ENCODE measurements around the gene NUMA1.

NUMA1 gene

DNA sequence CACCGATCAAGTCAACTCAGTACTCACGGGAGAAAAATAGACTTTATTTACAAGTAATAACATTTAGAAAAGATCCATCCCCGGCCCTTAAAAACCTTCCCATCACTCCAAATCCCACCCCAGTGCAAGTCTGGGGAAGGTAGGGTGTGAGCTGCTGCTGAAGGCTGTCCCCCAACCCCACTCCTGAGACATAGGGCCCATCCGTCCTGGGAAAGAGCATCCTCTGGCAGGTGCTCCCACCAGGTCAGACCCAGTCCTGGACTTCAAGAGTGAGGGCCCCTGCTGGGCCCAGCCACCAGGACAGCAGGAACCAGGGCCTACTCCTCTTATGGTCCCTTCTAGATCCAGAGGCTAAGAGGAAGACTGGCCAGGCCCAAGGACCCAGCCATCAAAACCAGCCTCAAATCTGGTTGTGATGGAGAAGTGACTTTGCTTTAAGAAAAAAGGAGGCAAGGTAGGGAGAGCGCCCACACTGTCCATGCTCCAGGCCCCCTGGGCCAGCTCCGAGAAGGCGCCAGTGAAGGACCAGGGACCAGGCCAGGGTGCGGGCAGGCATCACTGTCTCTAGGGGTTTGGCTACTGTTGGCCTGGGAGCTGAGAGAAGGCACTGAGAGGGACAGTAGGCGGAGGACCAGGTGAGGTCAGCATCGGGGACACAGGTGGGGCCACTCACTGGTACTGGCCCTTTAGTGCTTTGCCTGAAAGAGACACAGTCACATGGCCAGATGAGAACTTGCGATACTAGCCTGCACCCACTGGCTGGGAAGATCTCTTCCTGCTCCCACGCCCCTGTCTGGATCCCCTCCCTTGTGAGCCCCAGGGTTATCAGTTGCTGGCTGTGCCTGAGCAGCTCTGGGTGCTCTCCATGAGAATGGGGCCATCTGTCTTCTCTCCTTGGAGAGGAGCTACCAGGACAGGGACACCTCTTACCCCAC, 77.2 kb downstream of the NUMA1 start:
- no peak for DNase-seq (ENCODE audit: extremely low read depth, low read depth)
- H3K4me3 ChIP-seq (replicated peaks; ENCODE audit: low read depth, low read length), result no peak overlapping the region
- no peak for TF ChIP-seq CTCF (IDR thresholded peaks at IDR 0.05; ENCODE audit: low read depth, low read length, missing control alignments)

GRCh38 chr11:72001834-72002591, 78.3 kb downstream of the NUMA1 start:
- TF ChIP-seq CTCF (IDR thresholded peaks at IDR 0.05; ENCODE audit: low read depth, low read length, missing control alignments), result no peak
- H3K4me3 ChIP-seq (replicated peaks; ENCODE audit: low read depth, low read length), result no peak overlapping the region
- no peak for DNase-seq (ENCODE audit: extremely low read depth, low read depth)

DNA sequence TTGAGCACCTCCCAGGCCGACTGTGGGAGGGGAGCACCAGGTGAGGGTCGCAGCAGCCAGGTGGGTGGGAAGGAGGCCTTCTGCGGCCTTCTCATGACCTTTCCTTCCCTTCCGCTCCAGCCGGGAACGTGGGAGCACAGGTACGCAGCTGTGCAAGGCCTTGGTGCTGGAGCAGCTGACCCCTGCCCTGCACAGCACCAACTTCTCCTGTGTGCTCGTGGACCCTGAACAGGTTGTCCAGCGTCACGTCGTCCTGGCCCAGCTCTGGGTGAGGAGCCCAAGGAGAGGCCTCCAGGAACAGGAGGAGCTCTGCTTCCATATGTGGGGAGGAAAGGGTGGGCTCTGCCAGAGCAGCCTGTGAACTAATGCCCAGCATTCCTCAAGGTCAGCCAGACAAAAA, 79.1 kb downstream of the NUMA1 start:
- no peak overlapping the region for H3K4me3 ChIP-seq (replicated peaks; ENCODE audit: low read depth, low read length)
- DNase-seq (ENCODE audit: extremely low read depth, low read depth), result no peak
- no peak for TF ChIP-seq CTCF (IDR thresholded peaks at IDR 0.05; ENCODE audit: low read depth, low read length, missing control alignments)

- no peak for DNase-seq (ENCODE audit: extremely low read depth, low read depth)
- no peak for TF ChIP-seq CTCF (IDR thresholded peaks at IDR 0.05; ENCODE audit: low read depth, low read length, missing control alignments)
- no peak overlapping the region for H3K4me3 ChIP-seq (replicated peaks; ENCODE audit: low read depth, low read length)
Measured at GRCh38 chr11:72000202-72000867, 80.0 kb downstream of the NUMA1 start.

GRCh38 chr11:71999798-72000197, 80.5 kb downstream of the NUMA1 start:
- no peak overlapping the region for H3K4me3 ChIP-seq (replicated peaks; ENCODE audit: low read depth, low read length)
- no peak for TF ChIP-seq CTCF (IDR thresholded peaks at IDR 0.05; ENCODE audit: low read depth, low read length, missing control alignments)
- DNase-seq (ENCODE audit: extremely low read depth, low read depth), result no peak

- DNase-seq (ENCODE audit: extremely low read depth, low read depth), result no peak
- no peak overlapping the region for H3K4me3 ChIP-seq (replicated peaks; ENCODE audit: low read depth, low read length)
- TF ChIP-seq CTCF (IDR thresholded peaks at IDR 0.05; ENCODE audit: low read depth, low read length, missing control alignments), result no peak
Measured at GRCh38 chr11:71999362-71999761, 81.0 kb downstream of the NUMA1 start.

Data from HFF-Myc (cell line).